Ecto neural progenitor cell (in vitro differentiated cells): Measurements from ENCODE around the gene ACTN2.

Source experiments
- DNase-seq: peaks from one replicate; pipeline ENCODE4 v3.0.0-alpha.2; 2018; ENCODE audit warnings: low spot score

ACTN2 gene

DNA sequence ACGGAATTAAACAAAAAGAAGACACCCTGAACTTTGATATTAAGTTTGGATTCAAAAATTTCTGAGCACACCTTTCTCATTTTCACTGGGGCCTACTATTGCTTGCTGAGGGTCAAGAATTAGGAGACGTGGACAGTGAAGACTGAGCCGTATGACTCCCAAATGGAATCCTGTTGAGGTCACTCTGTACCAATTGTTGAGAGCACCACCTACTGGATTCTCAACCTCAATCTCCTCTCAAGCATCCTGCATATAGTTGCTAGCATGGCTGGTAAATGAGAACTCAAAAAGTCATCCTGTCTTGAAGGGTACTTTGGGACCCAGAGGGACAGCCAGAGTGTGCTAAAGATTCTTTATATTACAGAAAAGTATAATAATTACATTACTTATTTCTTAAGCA lies 88.6 kb downstream of the ACTN2 start:
- no peak for DNase-seq

- DNase-seq = no peak
Observed at GRCh38 chr1:236779312-236779711, 93.0 kb downstream of the ACTN2 start.

GRCh38 chr1:236785477-236785876 lies 99.2 kb downstream of the ACTN2 start:
- DNase-seq = no peak

GRCh38 chr1:236786453-236786852 lies 100.2 kb downstream of the ACTN2 start:
- DNase-seq = no peak

DNA sequence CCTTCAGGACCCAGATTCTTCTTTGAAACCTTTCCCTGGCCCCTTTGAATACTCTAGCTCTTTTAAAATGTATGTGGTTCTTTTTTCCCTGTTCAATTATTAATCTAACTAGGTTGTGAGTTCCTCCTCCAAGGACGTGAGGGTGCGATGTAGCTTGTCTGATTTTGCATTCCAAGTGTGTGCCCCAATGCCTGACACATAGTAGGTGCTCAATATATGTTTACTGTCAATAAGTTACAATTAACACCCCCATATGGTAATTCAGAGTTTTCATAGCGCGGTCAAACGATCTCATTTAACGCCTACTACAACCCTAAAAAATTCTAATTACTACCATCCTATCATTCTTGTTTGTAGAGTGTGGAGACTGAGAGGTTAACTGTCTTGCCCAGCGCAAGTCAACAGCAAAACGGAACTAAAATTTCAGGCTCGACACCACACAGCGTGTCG lies 108.3 kb downstream of the ACTN2 start:
- DNase-seq = no peak

GRCh38 chr1:236795035-236795756 lies 108.9 kb downstream of the ACTN2 start, which contains the start of gene MTR:
Gene MTR, plus strand, starts transcription at chr1:236795292. Its CDS starts 412 bp downstream, at chr1:236795704.
- DNase-seq = peak; percentile 97

GRCh38 chr1:236795757-236796667 lies 109.7 kb downstream of the ACTN2 start:
- no peak for DNase-seq

- no peak for DNase-seq
Observed at GRCh38 chr1:236799001-236799400, 112.7 kb downstream of the ACTN2 start.

- DNase-seq = no peak
Observed at GRCh38 chr1:236800002-236800620, 113.8 kb downstream of the ACTN2 start.

- DNase-seq = no peak
Observed at GRCh38 chr1:236800623-236801022, 114.3 kb downstream of the ACTN2 start.

- DNase-seq = no peak
Observed at GRCh38 chr1:236802264-236802663, 116.0 kb downstream of the ACTN2 start.

GRCh38 chr1:236806634-236807033 lies 120.3 kb downstream of the ACTN2 start:
- DNase-seq = no peak

GRCh38 chr1:236808005-236808404 lies 121.7 kb downstream of the ACTN2 start:
- DNase-seq = no peak

DNA sequence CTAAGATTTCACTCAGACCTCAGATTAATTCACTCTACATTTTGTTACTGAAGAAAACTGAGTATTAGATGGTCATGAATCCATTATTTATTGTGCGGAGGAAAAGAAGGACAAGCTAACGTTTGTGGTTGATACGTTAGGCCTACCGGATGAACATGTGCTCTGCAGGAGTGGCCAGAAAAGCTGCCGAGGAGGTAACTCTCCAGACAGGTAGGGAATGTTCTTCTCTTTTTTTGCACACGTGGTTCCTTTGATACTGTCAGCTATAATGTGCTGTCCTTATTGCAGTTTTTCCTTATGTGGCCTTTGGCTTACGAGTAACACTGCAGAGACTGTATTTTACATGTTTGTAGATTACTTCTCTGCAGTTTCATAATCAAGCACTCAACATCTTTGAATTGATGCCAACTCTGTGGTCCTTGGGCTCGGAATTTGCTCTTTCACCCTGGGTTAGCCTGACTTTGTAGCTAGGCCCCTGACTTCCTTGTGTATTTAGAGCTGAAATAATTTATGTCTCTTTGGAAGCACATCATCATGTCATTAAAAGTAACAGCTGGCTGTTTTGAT lies 122.3 kb downstream of the ACTN2 start:
- DNase-seq = no peak

- DNase-seq = no peak
Observed at GRCh38 chr1:236809148-236809547, 122.8 kb downstream of the ACTN2 start.

- no peak for DNase-seq
Observed at GRCh38 chr1:236810018-236810417, 123.7 kb downstream of the ACTN2 start.

DNA sequence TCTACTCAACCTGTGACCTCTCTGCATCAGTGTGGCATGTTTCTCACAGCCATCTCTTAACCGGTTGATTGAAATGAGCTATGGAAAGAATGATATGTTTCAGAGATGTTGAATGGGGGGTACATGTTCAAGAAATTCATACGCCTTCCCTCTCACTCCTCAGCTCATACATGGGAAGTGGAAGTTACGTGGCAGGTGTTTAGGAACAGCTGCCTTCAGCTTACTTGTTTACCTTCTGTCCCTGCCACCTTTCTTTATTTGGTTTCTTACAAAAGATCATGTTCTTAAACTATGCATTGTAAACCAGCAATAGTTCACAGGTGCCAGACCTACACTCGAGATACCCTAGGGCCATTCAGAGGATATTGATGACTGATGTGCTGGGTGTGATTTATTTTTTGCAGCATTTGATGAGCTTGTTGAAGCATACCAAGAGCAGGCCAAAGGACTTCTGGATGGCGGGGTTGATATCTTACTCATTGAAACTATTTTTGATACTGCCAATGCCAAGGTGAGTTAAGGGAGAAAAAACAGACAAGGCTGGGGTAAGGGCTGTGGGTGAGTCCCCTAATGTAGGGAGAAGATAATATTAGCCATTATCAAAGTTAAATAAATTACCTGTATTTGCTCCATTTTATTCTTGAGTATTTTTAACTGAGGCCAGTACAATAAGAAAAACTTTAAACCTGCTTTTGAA lies 126.2 kb downstream of the ACTN2 start:
- DNase-seq = no peak
